Stimulated activated CD8-positive, alpha-beta memory T cell treated with anti-CD3 and anti-CD28 coated beads, Interleukin-7, amount 100 ng/mL, for 4 hours (primary cell): ENCODE data around the gene CSTPP1.

Source experiments
- DNase-seq, 2 donors: peaks; one replicate each; pipeline ENCODE4 v3.0.0-alpha.2; 2020; ENCODE audit warnings: low read depth in 2 of 2

Gene CSTPP1

DNA sequence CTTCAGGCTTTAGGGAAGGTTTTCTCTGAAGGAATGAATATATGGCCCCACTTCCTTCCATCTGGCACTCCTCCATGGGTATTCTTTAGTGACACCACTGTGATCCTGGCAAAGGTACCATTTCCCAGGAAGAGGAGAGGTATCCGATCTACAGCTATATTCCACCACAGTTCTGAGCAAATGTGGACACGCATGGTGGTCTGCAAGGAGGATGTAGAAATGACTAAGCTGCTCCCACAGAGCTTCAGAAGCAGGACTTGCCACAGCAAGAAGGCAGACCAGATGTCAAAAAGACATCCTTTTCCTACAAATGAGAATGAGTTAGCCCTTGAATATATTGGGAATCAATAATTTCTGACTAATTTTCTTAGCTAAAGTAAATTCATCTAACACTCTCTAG lies 194.6 kb downstream of the CSTPP1 start:
- DNase-seq: no peak

DNA sequence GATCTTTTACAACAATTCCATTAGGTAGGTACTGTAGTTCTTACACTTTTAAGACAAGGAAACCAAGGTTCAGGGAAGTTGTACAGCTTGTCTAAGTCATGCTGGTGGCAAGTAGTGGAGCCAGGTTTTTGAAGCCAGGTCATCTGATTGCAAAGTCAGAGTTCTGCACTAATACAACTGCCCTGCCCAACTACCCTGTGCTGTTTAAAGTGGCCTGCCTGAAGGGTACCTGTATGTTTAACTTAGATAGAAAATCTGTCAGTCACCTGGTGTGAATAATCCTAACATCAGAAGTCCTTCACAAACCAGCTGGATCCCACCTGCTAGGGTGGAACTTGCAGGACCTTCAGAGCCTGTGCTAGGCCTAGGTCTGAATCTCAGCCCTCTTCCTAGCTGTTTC lies 195.9 kb downstream of the CSTPP1 start:
- no peak for DNase-seq

DNA sequence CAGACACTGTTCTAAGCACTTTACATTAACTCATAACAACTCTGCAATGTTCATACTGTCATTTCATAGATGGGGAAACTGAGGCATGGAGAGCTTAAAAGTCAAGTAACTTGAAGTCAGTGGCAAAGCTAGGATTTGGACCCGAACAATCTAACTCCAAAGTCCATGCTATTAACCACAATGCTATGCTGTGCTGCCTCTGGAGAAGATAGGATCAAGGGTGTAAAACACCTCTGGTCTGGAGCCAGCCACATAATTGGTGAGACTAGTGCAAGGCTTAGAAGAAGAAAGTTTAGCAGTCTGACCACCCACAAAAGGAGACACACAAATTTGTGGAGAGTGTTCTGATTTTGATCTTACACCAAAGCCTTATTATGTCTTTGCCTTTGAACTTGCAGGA lies 196.4 kb downstream of the CSTPP1 start:
- no peak for DNase-seq

DNA sequence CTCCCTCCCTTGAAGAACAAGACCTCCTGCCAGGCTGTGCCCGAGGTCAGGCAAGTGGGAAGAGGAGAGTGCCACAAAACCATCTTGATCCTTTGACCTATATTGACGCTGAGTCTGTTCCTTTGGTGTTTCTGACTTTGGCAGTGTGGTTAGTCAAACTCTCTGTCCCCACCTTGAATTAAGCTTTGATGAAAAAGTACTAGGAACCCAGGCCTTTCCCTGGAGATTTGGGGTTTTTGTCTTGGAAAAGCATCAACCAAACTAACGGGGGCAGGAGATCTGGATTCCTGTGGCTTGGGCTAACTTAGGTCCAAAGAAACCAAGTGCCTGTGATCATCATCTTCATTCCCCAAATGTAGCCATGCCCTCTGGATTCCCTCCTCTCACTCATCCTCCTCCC lies 199.8 kb downstream of the CSTPP1 start:
- no peak for DNase-seq

GRCh38 chr11:47136921-47137320 lies 200.4 kb downstream of the CSTPP1 start:
- no peak for DNase-seq

DNA sequence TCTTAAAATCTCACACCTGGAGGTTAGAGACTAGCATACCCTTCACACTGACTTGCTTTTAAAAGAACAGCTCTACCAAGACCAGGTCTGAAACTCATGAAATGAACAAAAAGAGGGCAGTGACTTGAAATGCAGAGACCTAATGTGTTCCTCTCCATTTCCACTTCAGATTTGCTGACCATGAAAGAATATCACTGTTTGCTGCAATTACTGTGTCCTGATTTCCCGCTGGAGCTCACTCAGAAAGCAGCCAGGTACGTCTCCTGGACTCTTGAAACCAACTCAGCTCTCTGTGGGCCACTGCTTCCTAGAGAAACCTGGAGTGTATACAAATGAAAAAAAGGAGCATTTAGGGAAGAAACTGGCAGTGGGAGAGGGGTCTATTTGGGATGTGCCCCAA lies 200.9 kb downstream of the CSTPP1 start:
- DNase-seq: no peak

- no peak for DNase-seq
Observed at GRCh38 chr11:47139878-47140277, 203.3 kb downstream of the CSTPP1 start.

DNA sequence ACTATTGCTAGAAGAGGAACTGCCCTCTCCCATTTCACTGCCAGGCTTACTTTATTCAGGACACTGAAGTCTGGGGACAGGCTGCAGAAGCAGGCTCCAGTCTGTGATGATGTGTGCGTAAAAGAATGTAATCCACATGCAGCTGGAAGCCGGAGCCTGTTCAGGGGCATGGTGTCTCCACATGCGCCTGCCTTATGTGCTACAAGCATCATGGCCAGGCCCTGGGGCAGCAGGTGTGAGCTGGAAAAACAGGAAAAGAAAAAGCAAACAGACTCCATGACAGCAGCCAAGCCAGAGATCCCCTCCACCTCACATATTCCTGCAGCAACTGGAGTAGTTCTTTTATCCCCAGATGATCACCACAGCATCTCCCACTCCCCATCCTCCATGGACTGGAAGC lies 206.8 kb downstream of the CSTPP1 start:
- no peak for DNase-seq

DNA sequence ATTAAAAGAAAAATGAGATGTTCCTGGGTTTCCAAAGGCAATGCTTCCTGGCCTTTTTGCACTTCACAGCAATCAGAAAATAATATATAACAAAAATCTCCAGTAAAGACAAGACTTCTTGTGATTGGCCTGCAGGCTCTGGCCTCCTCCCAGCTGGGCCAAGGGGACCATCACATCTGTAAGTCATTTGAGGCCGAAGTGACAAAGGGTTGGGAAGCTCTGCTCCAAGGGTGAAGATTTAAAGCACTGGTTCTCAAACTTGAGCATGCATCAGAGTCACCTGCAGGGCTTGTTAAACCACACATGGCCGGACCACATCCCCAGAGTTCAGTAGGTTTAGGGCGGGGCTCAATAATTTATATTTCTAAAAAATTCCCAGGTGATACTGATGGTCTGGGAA lies 208.0 kb downstream of the CSTPP1 start:
- no peak for DNase-seq

- no peak for DNase-seq
Observed at GRCh38 chr11:47147250-47147649, 210.7 kb downstream of the CSTPP1 start.

GRCh38 chr11:47147681-47148080 lies 211.1 kb downstream of the CSTPP1 start:
- DNase-seq: no peak

GRCh38 chr11:47148270-47148669 lies 211.7 kb downstream of the CSTPP1 start:
- no peak for DNase-seq

GRCh38 chr11:47148903-47149531 lies 212.5 kb downstream of the CSTPP1 start:
- DNase-seq: no peak

DNA sequence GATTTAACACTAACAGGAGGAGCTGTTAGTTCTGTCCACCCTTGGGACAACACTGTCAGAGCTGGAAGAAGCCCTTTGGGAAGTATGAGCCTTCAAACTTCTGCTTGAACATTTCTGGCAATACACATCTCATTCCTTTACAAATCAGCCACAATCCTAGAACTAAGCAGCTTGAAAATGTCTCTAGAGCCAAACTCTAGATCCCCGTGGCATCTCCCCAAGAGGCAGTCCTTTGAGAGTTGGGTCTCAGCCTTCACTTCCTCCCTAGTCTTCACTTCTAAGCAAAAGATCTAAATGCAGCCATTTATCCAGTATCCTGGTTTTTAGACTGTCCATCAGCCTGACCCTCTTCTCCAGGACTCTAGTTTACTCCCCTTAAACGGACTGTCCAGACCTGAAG lies 213.2 kb downstream of the CSTPP1 start:
- DNase-seq: no peak

DNA sequence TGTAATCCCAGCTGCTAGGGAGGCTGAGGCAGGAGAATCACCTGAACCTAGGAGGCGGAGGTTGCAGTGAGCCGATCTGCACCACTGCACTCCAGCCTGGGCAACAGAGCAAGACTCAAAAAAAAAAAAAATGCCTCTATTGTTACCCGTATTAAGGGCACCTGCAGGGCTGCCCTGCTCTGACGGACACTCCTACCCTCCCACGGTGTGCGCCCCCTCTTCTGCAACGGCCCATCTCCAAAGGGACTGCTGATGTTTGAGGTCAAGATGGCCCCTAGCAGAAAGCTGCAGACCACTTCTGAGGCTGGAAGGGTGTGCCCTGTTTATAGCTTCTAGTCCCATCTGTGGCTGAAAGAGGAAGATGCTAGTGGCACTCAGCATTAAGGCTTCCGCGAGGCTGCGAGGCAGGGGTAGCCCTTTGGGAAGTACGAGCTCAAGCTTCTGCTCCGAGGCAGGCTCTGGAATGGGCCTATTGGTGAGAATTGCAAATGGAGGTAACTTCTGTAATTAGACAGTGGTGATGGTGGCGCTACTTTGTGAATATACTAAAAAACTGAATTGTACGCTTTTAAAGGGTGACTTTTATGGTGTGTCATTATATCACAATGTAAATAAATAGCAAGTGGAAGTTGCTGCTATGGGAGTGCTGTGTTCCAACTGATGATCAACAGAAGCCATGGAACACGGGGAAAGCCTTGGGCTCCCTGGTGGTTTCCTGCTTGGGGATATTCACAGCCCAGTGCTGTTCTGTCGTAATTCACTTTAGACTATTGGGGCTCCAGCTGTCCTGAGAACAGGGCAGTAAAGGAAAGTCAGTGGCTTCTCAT lies 215.8 kb downstream of the CSTPP1 start:
- no peak for DNase-seq

DNA sequence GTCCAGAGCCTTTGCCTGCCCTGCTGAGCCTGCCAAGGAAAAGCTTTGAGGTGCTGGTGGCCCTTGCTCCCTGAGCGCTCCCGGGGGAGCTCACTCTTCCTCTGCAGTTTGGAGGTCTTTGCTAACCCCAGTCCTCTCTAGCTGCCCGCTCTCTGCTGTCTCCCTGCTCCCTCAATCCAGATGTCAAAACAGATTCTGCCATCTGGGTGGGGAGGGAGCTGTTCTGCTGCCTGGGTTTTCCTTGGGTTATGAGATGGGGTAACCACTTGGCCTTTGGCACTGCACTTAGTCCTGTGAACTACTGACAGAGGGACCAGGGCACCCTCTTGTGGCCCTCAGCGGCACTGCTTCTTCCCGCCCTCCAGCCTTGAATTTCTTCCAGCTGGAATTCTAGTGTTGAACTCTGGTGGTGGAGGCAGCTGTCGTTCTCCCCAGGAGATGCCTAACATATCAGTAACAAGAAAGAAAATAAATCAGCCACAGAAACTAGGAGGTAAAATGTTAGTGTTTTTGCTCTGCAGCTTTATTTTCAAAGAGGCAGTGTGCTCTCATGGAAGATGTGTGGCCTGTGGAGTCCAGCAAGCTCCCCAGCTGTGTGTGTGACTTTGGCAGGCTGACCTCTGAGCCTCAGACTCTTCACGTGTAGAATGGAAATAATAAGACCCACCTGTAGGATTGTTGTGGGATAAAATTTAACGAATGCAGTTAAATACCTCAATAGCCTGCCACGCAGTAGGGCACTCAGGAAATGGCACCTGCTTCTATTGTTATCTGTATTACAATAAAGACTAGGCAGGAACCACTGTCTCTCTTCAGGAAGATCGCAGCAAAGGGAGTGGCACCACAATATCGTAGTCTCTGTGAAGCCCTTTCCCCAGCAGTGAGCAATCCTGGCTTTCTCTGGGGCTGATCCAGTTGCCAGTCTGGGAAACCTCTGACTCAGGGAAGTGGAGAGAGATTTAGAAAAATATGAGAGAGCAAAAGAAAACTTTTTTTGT lies 216.7 kb downstream of the CSTPP1 start:
- peak; percentile 13 to 15 for DNase-seq

- DNase-seq: no peak
Observed at GRCh38 chr11:47154616-47155570, 218.3 kb downstream of the CSTPP1 start.

DNA sequence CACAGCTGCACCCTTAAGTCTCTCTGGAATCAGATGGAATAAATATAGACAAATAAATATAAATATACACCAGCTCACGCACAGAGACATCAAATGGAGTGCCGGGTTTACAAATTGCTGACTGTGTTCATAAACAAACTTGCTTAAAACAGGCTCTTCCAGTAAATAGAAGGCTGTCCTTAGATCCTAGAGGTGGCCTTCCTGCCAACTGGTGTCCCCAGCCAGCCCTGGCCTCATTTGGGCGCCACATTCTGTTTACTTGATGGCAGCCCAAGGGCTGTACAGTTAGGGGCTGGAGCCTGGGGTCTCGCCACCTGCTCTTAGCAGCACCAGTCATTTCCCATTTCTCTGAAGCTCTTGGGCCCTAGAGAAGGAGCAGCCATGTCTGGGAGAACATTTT lies 219.3 kb downstream of the CSTPP1 start:
- no peak for DNase-seq

DNA sequence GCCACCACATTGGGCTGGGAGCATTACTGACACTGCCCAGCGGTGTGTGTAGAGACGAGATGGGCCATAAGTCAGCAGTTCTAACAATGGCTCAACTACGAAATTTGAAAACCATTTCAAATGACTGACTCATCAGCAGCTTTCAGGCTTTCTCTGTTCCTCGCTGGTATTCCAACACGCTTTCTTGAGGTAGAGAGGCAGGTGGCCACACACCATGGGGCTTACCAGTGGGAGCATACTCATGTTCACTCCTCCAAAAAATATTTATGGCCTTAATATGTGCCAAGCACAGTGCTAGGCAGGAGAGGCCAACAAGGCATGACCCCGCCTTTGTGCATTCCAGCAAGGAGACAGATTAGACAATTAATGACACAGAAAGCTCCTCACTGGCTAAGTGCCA lies 219.8 kb downstream of the CSTPP1 start:
- no peak for DNase-seq

DNA sequence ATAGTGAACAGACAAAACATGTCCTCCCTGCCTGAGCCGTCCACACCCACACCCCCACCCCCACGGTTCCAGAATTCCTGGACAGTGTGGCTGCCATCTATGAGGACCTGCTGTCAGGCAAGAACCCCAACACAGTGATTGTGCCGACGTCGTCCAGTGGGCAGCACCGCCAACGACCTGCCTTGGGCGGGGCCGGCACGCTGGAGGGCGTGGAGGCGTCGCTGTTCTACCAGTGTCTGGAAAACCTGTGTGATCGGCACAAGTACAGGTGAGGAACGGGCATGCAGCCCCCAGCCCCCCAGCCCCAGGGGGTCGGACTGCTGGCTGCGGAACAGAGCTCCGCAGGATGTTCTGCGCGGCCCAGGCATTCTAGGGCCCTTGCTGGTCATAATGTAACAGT lies 220.4 kb downstream of the CSTPP1 start:
- DNase-seq: no peak

GRCh38 chr11:47157805-47158204 lies 221.2 kb downstream of the CSTPP1 start:
- no peak for DNase-seq
